Stimulated activated CD8-positive, alpha-beta memory T cell treated with anti-CD3 and anti-CD28 coated beads, Interleukin-15, amount 100 ng/mL, for 24 hours (primary cell): Measurements from ENCODE around the gene ZFYVE28.

Experiments
- DNase-seq: peaks from one replicate; pipeline ENCODE4 v3.0.0-alpha.2; 2020; ENCODE audit warnings: low read depth

Gene ZFYVE28

GRCh38 chr4:2411786-2412510 is 6.5 kb downstream of the ZFYVE28 start:
- no peak for DNase-seq

GRCh38 chr4:2409381-2409783 is 9.1 kb downstream of the ZFYVE28 start:
- no peak for DNase-seq

- DNase-seq: no peak
These were observed 9.5 kb downstream of the ZFYVE28 start for GRCh38 chr4:2408976-2409375.

- DNase-seq: no peak
These were observed 10.0 kb downstream of the ZFYVE28 start for GRCh38 chr4:2408401-2408958.

GRCh38 chr4:2407991-2408342 is 10.5 kb downstream of the ZFYVE28 start:
- no peak for DNase-seq

- DNase-seq: no peak
These were observed 11.5 kb downstream of the ZFYVE28 start for GRCh38 chr4:2406920-2407319.

GRCh38 chr4:2406406-2406805 is 12.0 kb downstream of the ZFYVE28 start:
- no peak for DNase-seq

GRCh38 chr4:2402941-2403340 is 15.5 kb downstream of the ZFYVE28 start:
- no peak for DNase-seq

- no peak for DNase-seq
These were observed 16.2 kb downstream of the ZFYVE28 start for GRCh38 chr4:2402048-2402842.

GRCh38 chr4:2401610-2401983 is 16.8 kb downstream of the ZFYVE28 start:
- DNase-seq: no peak

- DNase-seq: no peak
These were observed 17.4 kb downstream of the ZFYVE28 start for GRCh38 chr4:2400841-2401609.

- DNase-seq: no peak
These were observed 18.7 kb downstream of the ZFYVE28 start for GRCh38 chr4:2399631-2400190.

GRCh38 chr4:2399216-2399615 is 19.2 kb downstream of the ZFYVE28 start:
- no peak for DNase-seq

- no peak for DNase-seq
These were observed 20.7 kb downstream of the ZFYVE28 start for GRCh38 chr4:2397596-2398379.

GRCh38 chr4:2396781-2397368 is 21.6 kb downstream of the ZFYVE28 start:
- DNase-seq: no peak

- DNase-seq: no peak
These were observed 22.9 kb downstream of the ZFYVE28 start for GRCh38 chr4:2395584-2395983.

GRCh38 chr4:2395038-2395437 is 23.4 kb downstream of the ZFYVE28 start:
- no peak for DNase-seq

- no peak for DNase-seq
These were observed 23.9 kb downstream of the ZFYVE28 start for GRCh38 chr4:2394528-2394927.

- no peak for DNase-seq
These were observed 24.8 kb downstream of the ZFYVE28 start for GRCh38 chr4:2393353-2394270.
